ENCODE measurements around the gene ELOVL7. TPM values are rescaled to one million over a fixed set of nuclear protein-coding genes. Genes with fewer than 3 reads are reported as not detected.

The ELOVL7 gene
- total RNA-seq, 1 experiment from 2014 or later = 2.5 TPM

- no peak overlapping the region for H3K27ac Mint-ChIP-seq
- Histone ChIP-seq H3K79me2 (ENCODE audit: insufficient read depth, low read length) (no peaks in the 10 kb centered on the region), H3K9ac (ENCODE audit: extremely low read depth, insufficient read length, low read length) (no peak overlapping the region), H4K20me1 (ENCODE audit: control insufficient read depth, insufficient read depth, insufficient read length) (no peaks in the 10 kb centered on the region), H2AFZ (ENCODE audit: low read length) (no peak overlapping the region), H2BK5ac (ENCODE audit: insufficient read length, low read length) (no peak overlapping the region), H3K4ac (ENCODE audit: low read depth, low read length) (no peak overlapping the region), H2AK5ac (ENCODE audit: insufficient read length, low read length) (no peak overlapping the region), H3K23ac (ENCODE audit: insufficient read length, low read depth, low read length) (no peak overlapping the region), H2BK15ac (ENCODE audit: low read depth, low read length) (no peak overlapping the region), H3K9me3 (ENCODE audit: control insufficient read depth, low read depth, low read length) (no peaks in the 10 kb centered on the region), H2BK12ac (ENCODE audit: insufficient read length, low read depth, low read length) (no peak overlapping the region), H4K5ac (ENCODE audit: insufficient read length, low read depth, low read length) (no peak overlapping the region), H3K27ac (ENCODE audit: insufficient read length, low read depth, low read length) (no peak overlapping the region), H2BK20ac (ENCODE audit: low read depth, low read length, poor library complexity, severe bottlenecking) (no peak overlapping the region), H3K14ac (ENCODE audit: insufficient read depth, low read length) (no peak overlapping the region), H3K4me1 (ENCODE audit: insufficient read depth, low read length) (no peaks in the 10 kb centered on the region), H4K91ac (ENCODE audit: insufficient read length, low read depth, low read length) (no peak overlapping the region), H3K79me1 (ENCODE audit: insufficient read depth, low read depth, low read length, poor library complexity, severe bottlenecking) (no peaks in the 10 kb centered on the region), H3K56ac (ENCODE audit: insufficient read length, low read depth, low read length) (no peak overlapping the region), H4K8ac (replicated peaks; ENCODE audit: insufficient read length, low read depth, low read length) (no peak overlapping the region), H3K4me2 (ENCODE audit: insufficient read depth, insufficient read length, low read length) (no peak overlapping the region), H3K27me3 (ENCODE audit: insufficient read depth, low read length) (no peaks in the 10 kb centered on the region), H3K18ac (ENCODE audit: insufficient read length, low read depth, low read length) (no peak overlapping the region), H3T11ph (ENCODE audit: low read length) (no peak overlapping the region), H3K23me2 (ENCODE audit: insufficient read length, low read depth, low read length, poor library complexity, severe bottlenecking) (no peaks in the 10 kb centered on the region), H2BK120ac (ENCODE audit: low read depth, low read length, poor library complexity, severe bottlenecking) (no peak overlapping the region)
- TF ChIP-seq CTCF (conservative IDR thresholded peaks at IDR 0.05) = no peak
- WGBS (ENCODE audit: extremely low coverage, insufficient read length, low lambda C conversion rate) = no CpG with 5 or more reads among the region's 6 CpGs
- no peaks in the 10 kb centered on the region for H3K27me3 Mint-ChIP-seq (ENCODE audit: low read depth)
- no peak for DNase-seq
- H3K4me3 Mint-ChIP-seq = no peak overlapping the region
- H3K36me3 Mint-ChIP-seq (ENCODE audit: insufficient read depth in 1 of 3, low read depth in 3 of 3) = peaks cover 4 to 5% (median 4%) of the 10 kb centered on the region in 3 experiments; a peak in 5 of 7 replicates
- no peaks in the 10 kb centered on the region; a peak in 1 of 5 replicates for H3K9me3 Mint-ChIP-seq
- H3K4me1 Mint-ChIP-seq = peaks cover 0 to 4% of the 10 kb centered on the region in 2 experiments; a peak in 3 of 4 replicates
Measured at GRCh38 chr5:60765019-60765709, 78.9 kb downstream of the ELOVL7 start.
